ENCODE data around the gene ITPKB.
A peak's percentile ranks its signal among the peaks of the same experiment; 100 is the strongest.

ITPKB gene

GRCh38 chr1:226702957-226703831, 35.9 kb downstream of the ITPKB start:
- DNase-seq, result peak; percentile 83

GRCh38 chr1:226702318-226702956, 36.6 kb downstream of the ITPKB start:
- DNase-seq, result no peak

DNA sequence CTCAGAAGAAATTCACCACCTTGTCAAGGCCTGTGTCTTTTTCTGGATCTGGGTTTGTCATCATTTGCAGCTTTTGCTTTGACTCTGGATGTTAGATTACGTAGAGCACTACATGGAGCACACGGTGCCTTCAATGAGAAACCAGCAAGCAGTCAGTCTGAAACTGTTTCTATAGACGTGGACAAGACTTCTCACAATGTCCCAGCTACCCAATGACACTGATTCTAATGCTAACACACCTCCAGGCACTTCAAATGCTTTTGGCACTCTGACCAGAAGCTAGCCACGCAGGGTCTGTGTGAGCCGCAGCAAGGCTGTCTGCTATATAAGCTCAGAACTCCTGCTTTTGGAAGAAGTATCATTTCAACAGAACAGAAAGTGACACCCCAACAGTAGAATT, 38.2 kb downstream of the ITPKB start:
- no peak for DNase-seq

GRCh38 chr1:226699166-226699565, 39.9 kb downstream of the ITPKB start:
- DNase-seq, result no peak

- no peak for DNase-seq
These were observed 40.4 kb downstream of the ITPKB start for GRCh38 chr1:226698659-226699058.

DNA sequence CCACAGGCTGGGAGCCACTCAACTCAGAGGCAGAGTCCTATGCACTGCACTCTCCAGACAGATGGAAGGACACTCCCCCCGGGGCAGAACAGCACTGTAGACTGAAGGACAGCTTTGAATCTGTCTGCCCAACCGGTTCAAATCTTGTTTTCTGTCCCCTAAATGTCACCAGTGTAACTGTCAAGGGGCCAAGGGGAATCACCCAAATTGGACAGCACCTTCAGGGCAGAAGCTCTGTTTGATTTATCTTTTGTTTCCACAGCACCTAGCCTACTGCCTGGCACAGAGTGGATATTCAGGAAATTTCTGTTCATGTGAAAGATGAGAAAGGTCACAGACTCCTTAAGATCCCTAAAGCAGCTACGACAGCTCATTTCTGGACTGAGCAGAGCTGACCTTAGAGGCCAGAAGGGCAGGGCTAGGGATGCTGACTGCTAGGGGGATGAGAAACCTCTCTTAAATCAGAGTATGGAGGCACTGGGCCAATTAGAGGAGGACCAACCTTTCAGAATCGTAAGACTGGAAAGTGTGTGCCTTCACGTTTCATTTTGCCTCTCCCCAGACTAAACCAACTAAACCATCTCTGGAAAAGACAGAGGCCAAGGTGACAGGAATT, 41.0 kb downstream of the ITPKB start:
- no peak for DNase-seq

DNA sequence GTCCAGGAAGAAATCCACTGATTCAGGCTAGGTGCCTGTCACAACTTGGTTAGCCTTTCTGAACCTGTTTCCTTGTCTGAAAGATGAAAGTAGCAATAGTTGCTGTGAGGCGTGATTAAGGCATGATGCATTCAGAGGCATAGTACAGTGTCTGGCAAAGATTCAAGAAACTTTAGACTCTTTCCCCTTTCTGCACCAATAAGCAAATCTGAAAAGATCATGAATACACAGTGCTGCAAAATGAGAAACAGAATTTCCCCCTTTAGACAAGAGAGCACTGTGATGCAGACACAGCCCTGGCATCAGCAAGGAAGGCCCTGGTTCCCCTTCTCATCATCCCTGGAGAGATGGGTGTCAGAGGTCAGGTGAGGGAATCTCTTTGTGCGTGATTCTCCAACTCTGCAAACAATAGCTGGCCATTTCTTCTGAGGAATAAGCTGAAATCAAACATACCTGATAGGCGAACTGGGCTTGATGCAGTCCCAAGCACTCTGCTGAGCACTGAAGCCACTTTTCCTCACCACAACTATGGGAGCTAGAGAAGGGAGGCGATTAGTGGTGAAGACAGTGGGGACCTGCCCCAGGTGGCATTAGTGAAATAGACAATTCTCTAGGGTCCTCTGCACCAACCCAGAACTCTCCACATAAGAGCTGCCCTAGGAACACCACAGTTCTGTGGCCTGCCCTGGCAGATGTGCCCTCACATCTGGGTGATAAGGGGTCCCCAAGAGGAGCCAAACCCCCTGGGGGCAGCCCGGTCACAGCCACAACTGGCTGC, 41.7 kb downstream of the ITPKB start:
- DNase-seq, result peak; percentile 39

- no peak for DNase-seq
These were observed 42.5 kb downstream of the ITPKB start for GRCh38 chr1:226696547-226696946.

- no peak for DNase-seq
These were observed 43.7 kb downstream of the ITPKB start for GRCh38 chr1:226695335-226695900.

DNA sequence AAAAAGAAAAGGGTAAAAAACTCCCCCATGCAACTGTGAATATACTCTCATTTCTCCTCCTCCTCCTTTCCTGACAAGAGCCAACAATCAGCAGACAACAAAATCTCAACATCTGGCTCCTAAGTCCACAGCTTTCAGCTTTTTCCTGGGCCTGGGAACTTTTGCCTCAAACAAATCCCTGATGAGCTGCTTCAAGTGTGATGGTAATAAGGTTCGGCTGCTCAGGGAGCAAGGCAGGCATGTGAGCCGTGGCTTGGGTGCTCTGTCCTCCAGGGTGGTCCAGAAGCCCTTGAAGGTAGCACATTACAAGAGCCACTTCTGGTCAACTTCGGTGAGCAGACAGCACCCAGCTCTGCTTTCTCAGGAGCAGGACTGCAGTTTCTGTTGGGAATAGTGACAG, 46.3 kb downstream of the ITPKB start:
- DNase-seq, result no peak

- no peak for DNase-seq
These were observed 46.9 kb downstream of the ITPKB start for GRCh38 chr1:226692051-226692792.

- peak; percentile 71 for DNase-seq
These were observed 47.8 kb downstream of the ITPKB start for GRCh38 chr1:226691247-226691646.

- peak; percentile 54 for DNase-seq
These were observed 48.6 kb downstream of the ITPKB start for GRCh38 chr1:226690460-226690982.

GRCh38 chr1:226688808-226689207, 50.3 kb downstream of the ITPKB start:
- DNase-seq, result no peak

DNA sequence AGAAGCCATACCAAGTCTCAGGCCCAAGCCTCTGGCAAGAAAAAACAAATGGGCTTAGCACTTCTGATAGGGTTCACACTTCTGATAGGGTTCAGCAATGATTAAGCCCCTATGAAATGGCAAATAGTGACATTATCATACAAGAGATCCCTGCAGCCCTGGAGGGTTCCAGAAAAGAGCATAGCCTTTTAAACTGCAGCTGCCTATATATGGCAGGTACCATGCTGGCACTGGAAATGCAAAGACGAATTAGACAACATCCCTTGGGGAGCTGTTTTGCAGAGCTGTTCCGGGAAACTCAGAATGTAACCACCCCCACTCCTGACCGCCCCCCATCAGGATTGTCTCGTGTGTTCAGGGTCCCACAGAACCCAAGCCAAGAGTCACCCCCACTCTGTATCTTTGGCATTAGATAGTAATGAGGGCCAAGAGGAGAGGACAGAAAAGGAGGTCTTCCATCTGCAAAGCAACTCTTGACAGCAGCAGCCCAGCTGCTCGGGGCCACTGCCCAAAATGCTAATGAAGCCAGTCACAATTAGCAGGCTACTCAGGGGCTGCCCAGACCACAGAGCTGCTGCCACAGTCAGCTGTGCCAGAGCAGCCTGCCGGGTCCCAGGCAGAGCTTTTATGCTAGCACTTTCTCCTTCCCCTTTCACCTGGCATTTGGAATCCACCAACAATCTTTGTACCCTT, 50.9 kb downstream of the ITPKB start:
- DNase-seq, result no peak

- peak; percentile 66 for DNase-seq
These were observed 51.7 kb downstream of the ITPKB start for GRCh38 chr1:226687426-226687825.

- no peak for DNase-seq
These were observed 52.3 kb downstream of the ITPKB start for GRCh38 chr1:226686440-226687425.

- DNase-seq, result no peak
These were observed 53.8 kb downstream of the ITPKB start for GRCh38 chr1:226685196-226685820.

GRCh38 chr1:226684026-226684425, 55.1 kb downstream of the ITPKB start:
- peak; percentile 33 for DNase-seq
